DMS114 treated with DMSO at 0.1 percent for 48 hours (cell line): ENCODE data around the gene HOMEZ.
"Not testable (repeated sequence)": the region's sequence is repeated elsewhere in the genome, so short reads cannot be mapped to it uniquely, and the experiment has no call there.

Experiments
- DNase-seq: peaks from one replicate; lab custom pipeline; 2025; ENCODE audit not compliant: unreplicated experiment; lab: John Stamatoyannopoulos, UW

The HOMEZ gene

DNA sequence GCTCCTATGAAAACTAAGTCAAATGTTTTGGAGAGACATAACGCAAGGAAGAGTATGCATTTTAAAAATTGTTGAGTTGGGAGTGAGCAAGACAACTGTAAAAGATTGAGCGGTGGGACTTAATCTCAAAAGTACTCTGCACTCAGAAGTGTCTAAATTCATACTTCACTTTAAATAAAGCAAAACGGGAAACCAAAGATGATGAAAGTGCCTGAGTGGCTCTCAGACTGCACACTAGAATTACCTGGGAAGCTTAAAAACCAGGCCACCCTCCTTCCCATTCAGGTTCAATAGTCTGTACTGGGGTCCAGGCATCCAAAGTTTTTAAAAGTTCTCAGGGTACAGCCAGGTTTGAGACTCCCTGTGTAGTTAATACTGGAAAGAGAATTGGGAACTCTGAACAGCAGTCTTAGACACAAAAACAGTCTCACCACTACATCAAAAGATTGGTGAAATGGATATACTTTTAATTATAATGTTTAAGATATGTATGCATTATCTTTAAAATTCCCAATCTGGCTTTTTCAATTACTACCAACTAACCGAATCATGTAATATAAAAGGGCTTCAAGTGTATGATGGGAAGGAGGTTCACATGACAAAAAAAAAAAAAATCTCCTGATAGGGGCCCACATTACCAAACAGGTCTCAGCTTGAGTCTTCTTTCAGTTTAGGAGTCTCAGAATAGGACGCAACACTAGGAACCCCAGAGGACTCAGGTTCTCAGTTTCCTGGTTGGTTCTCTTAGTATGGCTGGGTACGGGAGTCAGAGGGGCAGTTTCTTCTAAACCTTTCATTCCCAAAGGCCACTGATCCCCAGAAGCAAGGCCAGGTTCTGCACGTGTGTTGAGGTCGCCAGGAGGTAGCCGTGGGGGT is 1.0 kb downstream of the HOMEZ start:
- no peak for DNase-seq

GRCh38 chr14:23281247-23281646 is 4.7 kb downstream of the HOMEZ start:
- DNase-seq, result no peak

- not testable (repeated sequence) for DNase-seq
These were observed 8.0 kb downstream of the HOMEZ start for GRCh38 chr14:23277928-23278327.

DNA sequence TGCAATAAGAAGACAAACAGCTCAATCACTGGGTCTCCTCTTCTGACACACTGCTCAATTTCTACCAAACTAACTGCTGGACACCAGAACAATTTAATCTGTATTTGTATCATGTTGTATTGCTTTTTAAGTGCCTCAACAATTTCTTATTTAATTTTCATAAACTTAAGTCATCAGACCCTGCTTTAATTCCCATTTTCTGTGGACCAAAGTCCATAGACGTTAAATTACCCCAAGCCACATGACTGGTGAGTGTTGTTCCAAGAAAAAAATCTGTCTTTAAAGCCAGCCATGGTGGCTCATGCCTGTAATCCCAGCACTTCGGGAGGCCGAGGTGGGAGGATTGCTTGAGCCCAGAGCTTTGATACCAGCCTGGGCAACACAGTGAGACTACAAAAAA is 8.7 kb downstream of the HOMEZ start:
- no peak for DNase-seq

- no peak for DNase-seq
These were observed 10.5 kb downstream of the HOMEZ start for GRCh38 chr14:23275412-23275811.

- no peak for DNase-seq
These were observed 16.7 kb downstream of the HOMEZ start for GRCh38 chr14:23269193-23269592.

DNA sequence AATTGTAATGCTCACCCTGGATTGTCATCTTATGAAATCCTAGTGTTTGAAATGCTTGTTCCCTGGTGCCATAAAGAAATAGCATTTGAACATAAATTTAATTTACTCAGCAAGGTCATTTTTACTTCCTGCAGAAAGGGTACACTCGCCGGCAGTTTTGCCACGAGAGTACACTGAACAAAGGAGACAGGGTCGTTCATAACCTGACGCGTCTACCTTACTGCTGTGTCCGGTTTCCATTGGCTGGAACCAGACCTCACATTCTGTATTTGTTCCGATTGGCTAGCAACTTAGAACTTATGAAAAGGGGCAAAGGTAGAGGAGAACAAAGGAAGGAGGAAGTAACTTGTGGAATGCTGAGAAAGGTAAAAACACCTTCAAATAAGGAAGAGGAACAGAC is 25.1 kb downstream of the HOMEZ start:
- DNase-seq, result not testable (repeated sequence)

- no peak for DNase-seq
These were observed 26.5 kb downstream of the HOMEZ start for GRCh38 chr14:23259426-23259825.

- DNase-seq, result no peak
These were observed 27.7 kb downstream of the HOMEZ start for GRCh38 chr14:23258256-23258655.

DNA sequence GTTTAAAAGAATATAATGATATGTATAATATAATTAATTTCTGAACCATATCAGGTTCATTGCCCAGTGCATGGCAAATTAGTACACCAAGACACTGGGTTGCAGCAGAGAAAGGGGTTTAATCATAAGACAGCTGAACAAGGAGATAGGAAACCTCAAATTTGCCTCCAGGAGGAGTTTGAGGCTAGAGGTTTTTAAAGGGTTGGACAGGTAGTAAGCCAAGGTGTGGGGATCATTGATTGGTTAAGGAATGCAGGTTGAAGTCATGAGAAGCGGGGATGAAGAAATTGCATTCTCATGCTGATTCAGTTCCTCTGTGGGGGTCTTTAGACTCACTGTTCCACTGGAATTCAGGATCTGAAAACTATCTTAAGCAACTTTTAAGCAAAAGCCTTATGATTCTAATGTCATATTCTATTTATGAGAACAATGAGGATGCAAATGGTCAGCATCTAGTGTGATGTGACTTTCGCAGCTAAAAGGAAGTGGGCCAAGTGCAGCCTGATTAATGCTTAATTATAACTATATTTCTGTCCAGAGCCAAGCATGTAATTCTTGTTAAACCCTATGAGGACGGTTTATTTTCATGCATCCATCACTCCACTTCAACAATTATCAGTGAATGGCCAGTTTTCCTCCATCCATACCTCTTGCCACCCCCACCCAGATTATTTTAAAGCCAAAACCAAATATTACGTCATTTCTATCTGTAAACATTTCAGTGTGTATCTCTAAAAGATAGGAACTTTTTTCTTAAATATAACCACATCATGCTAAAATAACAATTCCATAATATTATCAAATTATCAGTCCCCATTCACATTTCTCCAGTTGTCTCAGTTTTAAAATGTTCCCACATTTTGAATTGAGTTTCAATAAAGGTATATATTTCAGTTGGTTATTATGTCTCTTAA is 33.3 kb downstream of the HOMEZ start:
- DNase-seq, result no peak

DNA sequence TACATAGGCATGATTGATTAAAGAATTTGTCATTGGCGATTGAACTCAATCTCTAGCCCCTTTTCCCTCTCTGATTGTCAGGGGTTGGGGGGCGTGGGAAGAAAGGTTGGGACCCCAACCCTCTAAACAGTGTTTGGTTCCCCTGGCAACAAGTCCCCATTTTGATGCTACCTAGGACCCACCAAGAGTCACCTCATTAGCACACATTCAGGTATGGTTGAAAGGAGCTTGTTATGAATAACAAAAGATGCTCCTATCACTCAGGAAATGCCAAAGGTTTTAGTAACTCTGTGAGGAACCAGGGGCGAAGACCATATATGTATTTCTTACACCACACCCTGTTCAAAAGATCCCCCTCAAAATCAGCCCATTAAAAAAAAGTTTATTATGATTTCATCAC is 33.9 kb downstream of the HOMEZ start:
- no peak for DNase-seq

GRCh38 chr14:23249824-23250223 is 36.1 kb downstream of the HOMEZ start:
- DNase-seq, result no peak

DNA sequence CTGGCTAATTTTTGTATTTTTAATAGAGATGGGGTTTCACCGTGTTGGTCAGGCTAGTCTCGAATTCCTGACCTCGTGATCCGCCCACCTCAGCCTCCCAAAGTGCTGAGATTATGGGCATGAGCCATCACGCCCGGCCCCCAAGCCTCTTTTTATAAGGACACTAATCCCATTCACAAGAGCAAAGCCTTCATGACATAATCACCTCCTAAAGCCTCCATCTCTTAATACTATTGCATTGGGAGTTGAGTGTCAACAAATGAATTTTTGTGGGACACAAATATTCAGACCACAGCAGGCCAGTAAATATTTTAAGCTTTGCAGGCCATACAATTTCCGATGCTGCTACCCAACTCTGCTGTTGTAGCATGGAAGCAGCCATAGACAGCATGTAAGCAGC is 37.3 kb downstream of the HOMEZ start:
- no peak for DNase-seq

DNA sequence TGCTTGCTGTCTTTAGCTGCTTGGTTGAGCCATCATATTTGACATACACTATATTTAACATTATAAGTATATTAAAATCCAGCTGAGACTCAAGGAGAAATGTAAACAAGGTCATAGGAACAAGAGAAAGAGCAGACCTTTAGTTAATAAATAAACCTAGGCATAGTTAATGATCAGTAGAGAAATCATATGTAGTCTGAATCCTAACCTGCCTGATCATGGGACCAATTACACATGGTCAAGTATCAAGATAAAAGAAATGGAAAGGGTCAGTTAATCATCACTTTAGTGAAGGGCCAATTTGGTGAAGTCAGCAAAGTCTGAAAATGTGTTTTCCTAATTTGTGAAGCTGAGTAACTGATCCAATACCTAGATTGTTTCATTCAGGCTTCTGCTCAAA is 40.6 kb downstream of the HOMEZ start:
- DNase-seq, result no peak

DNA sequence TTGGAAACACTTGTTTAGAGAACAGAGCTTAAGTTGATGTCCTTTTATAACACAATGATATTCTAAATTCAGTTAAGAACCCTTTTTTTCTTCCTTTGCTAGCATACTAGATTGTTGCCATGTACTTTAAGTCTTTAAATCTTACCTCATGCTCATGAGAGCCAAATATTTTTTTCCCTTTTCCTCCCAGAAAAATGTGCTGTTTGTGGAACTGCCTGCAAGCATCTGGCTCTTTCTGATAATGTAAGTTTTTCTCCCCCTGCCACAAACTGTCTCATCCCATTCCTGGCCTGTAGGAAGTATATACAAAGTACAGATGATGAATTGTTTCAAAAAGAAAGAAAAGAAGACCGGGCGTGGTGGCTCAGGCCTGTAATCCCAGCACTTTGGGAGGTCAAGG is 42.9 kb downstream of the HOMEZ start:
- DNase-seq, result no peak

DNA sequence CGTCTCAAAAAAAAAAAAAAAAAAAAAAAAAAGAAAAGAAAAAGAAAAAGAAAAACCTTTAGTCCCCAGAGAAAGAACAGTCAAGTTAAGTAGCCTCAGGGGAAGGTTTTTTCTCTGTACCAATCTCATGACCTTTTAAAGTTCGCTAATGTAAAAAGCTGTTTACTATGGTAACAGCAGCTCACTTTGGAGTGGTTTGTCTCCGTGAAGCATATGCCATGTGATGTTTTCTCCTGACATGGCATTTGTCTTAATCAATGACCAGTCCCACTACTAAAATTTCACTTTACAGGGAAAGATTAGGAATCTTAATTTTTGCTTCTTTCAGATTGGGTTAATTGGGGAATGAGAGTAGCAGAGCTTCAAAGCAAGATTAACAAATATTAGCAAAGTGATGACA is 43.9 kb downstream of the HOMEZ start:
- DNase-seq, result no peak

DNA sequence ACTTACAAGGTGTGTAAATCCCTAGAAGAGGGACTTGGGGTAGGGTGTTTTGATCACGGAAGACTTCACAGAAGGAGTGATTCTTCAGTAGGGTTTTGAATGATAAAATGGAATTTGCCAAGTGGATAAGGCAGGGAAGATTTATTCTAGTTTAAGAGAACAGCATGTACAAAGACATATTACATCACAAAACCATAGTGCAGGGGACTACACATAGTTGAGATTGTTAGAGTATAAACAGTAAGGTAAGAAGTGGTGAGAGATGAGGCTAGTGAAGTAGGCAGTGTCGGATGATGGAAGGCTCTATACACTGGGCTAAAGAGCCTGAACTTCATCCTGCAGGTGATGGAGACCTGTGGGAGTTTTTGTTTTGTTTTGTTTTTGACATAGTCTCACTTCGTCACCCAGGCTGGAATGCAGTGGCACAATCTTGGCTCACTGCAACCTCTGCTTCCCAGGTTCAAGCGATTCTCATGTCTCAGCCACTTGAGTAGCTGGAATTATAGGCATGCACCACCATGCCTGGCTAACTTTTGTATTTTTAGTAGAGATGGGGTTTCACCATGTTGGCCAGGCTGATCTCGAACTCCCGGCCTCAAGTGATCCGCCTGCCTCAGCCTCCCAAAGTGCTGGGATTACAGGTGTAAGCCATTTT is 44.7 kb downstream of the HOMEZ start:
- DNase-seq, result not testable (repeated sequence)

DNA sequence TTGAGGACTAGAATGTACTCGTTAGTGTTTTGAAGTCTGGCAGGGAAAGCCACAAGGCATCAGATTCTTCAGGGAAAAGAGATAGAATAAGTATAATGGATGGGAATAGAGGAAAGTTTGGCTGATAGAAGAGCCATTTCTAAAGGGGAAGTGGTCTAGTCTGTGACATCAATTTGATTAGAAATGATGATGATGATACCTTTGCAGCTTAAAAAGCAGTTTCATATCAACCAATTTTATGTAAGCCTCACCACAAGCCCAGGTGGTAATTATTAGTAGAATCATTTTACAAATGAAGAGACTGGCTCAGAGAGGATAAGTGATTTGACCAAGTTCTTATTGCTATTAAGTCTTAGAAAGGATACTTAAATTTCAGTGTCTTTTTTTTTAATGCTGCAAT is 45.3 kb downstream of the HOMEZ start:
- DNase-seq, result no peak

DNA sequence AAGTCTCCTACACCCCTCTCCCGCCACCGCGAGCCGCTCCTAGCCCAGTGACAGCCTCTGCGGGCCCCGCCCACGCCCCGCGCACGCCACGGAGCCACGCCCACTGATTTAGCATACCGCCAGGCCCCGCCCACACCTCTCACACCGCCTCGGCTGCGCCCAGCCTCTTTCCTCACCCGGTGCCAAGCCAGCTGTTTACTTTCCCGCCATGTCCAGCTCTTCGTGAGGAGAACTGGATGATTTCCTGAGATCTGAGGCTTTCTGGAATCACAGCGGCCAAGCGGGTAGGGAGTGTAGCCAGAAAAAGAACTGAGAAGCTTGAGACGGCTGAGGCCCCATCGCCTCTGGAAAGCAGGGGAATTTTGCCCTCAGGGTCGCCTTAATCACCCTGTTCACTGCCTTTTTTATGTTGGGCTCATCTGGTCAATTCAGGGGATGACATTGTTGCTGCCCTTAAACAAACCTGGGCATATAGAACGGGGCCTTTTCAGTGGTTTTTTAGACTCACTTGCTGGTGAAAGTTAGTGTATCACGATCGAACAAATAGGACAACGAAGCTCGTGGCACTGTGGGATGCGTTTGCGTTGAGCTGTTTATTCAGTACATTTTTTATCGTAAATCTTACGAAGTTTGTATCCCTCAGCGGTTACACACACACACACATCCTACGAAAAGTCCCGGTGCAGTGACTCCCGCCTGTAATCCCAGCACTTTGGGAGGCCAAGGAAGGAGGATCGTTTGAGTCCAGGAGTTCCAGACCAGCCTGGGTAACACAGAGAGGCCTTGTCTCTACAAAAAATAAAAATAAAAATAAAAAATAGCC is 47.9 kb downstream of the HOMEZ start, which contains the start of gene RNF212B:
Gene RNF212B (plus strand): TSS at position 165 of the 823 bp plus-strand sequence. CDS start 2,410 bp downstream, outside the sequence.
- peak; percentile 72 for DNase-seq

DNA sequence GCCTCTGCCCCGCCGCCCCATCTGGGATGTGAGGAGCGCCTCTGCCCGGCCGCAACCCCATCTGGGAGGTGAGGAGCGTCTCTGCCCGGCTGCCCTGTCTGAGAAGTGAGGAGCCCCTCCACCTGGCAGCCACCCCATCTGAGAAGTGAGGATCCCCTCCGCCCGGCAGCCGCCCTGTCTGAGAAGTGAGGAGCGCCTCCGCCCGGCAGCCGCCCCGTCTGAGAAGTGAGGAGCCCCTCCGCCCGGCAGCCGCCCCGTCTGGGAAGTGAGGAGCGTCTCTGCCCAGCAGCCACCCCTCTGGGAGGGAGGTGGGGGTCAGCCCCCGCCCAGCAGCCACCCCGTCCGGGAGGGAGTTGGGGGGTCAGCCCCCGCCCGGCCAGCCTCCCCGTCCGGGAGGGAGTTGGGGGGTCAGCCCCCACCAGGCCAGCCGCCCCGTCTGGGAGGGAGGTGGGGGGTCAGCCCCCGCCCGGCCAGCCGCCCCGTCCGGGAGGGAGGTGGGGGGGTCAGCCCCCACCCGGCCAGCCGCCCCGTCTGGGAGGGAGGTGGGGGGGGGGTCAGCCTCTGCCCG is 53.6 kb downstream of the HOMEZ start:
- not testable (repeated sequence) for DNase-seq
